K562 (cell line): Measurements from ENCODE around the gene SLC44A2. TPM values are rescaled to one million over a fixed set of nuclear protein-coding genes. Genes with fewer than 3 reads are reported as not detected.

ENCODE experiments used
- ATF6 ChIP-seq: sonication (generic); formaldehyde crosslinking; IDR thresholded peaks from 2 replicates; pipeline ENCODE4 v1.4.0; 2020; ENCODE audit warnings: mild to moderate bottlenecking, missing genetic modification reagents
- ERF ChIP-seq: fragments of 450-650 bp; formaldehyde crosslinking; IDR thresholded peaks from 2 replicates; pipeline ENCODE4 v1.4.0; 2020; ENCODE audit warnings: mild to moderate bottlenecking, mixed read lengths
- HMGN3 ChIP-seq: IDR thresholded peaks from 2 replicates; pipeline ENCODE4 v1.6.1; 2011; ENCODE audit warnings: borderline replicate concordance, low read depth, mild to moderate bottlenecking, mixed read lengths, low read length; ENCODE audit not compliant: insufficient read length; ENCODE audit errors: extremely low read depth
- KLF13 ChIP-seq: fragments of 450-650 bp; IDR thresholded peaks from 2 replicates; pipeline ENCODE4 v1.6.1; 2016; ENCODE audit warnings: missing genetic modification characterization, low read depth, mild to moderate bottlenecking, missing compliant biosample characterization, moderate library complexity, borderline replicate concordance
- MECOM ChIP-seq: fragments of 250-450 bp; sonication (Bioruptor Pico); IDR thresholded peaks from 2 replicates; pipeline ENCODE4 v1.8.0; 2022; ENCODE audit warnings: inconsistent platforms
- MXI1 ChIP-seq: IDR thresholded peaks from 2 replicates; pipeline ENCODE4 v1.6.1; 2011; ENCODE audit warnings: low read depth, mild to moderate bottlenecking, improper control_type of control experiment, low read length
- POLR2B ChIP-seq: fragments of 450-650 bp; IDR thresholded peaks from 2 replicates; pipeline ENCODE4 v1.6.1; 2018; ENCODE audit warnings: low read depth; ENCODE audit not compliant: partially characterized antibody
- TEAD4 ChIP-seq, 2 experiments: sonication (generic) in 1 of 2; formaldehyde crosslinking in 1 of 2; IDR thresholded peaks; 2 replicates each; pipeline versions ENCODE4 v1.6.1 to v1.8.0; 2012 to 2022; ENCODE audit warnings: borderline replicate concordance in 1 of 2, inconsistent platforms in 1 of 2, low read length in 1 of 2, mild to moderate bottlenecking in 1 of 2, missing genetic modification reagents in 1 of 2
- ZFP91 ChIP-seq: sonication (generic); formaldehyde crosslinking; IDR thresholded peaks from 2 replicates; pipeline ENCODE4 v1.8.0; 2022; ENCODE audit warnings: mild to moderate bottlenecking, missing genetic modification reagents
- ZNF609 ChIP-seq: sonication (generic); formaldehyde crosslinking; IDR thresholded peaks from 2 replicates; pipeline ENCODE4 v1.8.1; 2023; ENCODE audit warnings: missing genetic modification reagents, mild to moderate bottlenecking, borderline replicate concordance
- polyA plus RNA-seq, 8 experiments: library from polyadenylated mRNA; depleted of rRNA in 4 of 8; stranded (reverse) in 5 of 8; unstranded in 3 of 8; fragments of >200 nt; fragmentation: Nextera tagmentation in 2 of 8; fragmentation: Illumina TruSeq in 1 of 8; extraction: Ambion mirVana in 2 of 8; extraction: Trizol in 1 of 8; gene quantifications; 2 replicates each; pipeline versions ENCODE4 v1.2.1 to v1.2.3, GENCODE V29; 2011 to 2014; ENCODE audit warnings: inconsistent platforms in 1 of 8, missing spikeins in 1 of 8
- total RNA-seq, 7 experiments: library from RNA; depleted of rRNA in 6 of 7; stranded (reverse); fragments of >200 nt in 6 of 7; fragmentation: Illumina TruSeq in 2 of 7; extraction: Trizol in 2 of 7; gene quantifications; 2 replicates each; pipeline versions ENCODE4 v1.2.1 to v1.2.3, GENCODE V29; 2011 to 2021; ENCODE audit warnings: low replicate concordance in 1 of 7
- TF ChIP-seq, protein P1 (sequence below): sonication (generic); formaldehyde crosslinking; IDR thresholded peaks from 2 replicates; pipeline ENCODE4 v1.8.0; 2022; ENCODE audit warnings: mild to moderate bottlenecking, missing genetic modification reagents, borderline replicate concordance

The SLC44A2 gene
- total and polyA plus RNA-seq, 9 of the 15 experiments (the other 6 are each of a cell fraction or from before 2014, with no cell fraction given) = 1.1 to 34.2 (median 8.1) TPM

DNA sequence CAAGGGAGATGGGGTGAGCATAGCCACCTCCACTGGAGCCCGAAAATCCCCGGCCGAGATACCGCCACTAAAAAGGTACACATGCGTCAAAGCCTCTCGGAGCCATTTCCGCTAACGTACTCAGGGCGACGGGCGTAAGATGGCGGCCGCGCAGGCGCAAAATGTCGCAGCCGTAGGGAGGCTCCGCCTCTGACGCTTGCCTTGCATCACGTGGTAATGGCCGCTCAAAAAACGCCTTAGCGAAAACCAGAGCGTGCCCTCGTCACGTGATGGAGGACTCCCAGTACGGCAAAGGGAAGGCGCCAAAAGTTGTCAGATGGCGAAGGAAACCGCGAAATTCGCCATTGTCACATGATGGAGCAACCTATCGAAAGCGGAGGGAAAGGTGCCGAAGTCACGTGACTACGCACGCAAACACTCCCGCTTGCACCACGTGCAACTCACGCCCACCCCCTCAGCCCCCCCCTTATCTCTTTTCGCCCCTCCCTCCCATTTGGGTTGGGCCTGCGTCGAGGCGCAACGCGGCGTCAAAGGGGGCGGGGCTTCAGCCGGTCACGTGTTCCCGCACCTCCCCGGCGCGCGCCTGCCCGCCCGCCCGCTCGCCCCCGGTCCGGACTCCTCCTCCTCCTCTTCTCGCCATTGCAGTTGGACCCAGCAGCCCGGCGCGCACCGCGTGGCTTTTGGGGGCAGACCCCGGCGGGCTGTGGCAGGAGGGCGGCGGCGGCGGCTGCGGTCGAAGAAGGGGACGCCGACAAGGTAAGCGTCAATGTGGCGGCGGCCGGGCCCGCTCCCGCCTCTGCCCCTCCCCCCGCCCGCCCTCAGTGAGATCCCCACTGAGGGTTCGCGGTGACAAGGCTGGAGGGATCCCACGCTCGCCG lies 28.6 kb downstream of the SLC44A2 start, which contains the start of gene ILF3 (continued):
- TF ChIP-seq ZNF609 (CRISPR knock-in tag) = peak; percentile 81; the same call in 1 of the 2 replicates
- peak; percentile 91 for TF ChIP-seq POLR2B
- TF ChIP-seq TEAD4 (IDR thresholded peaks at IDR 0.05; ENCODE audit: low read length) = peak; percentile 91
- no peak for TF ChIP-seq TEAD4 (CRISPR knock-in tag; IDR thresholded peaks at IDR 0.05; ENCODE audit: borderline replicate concordance)
- TF ChIP-seq, protein P1, sequence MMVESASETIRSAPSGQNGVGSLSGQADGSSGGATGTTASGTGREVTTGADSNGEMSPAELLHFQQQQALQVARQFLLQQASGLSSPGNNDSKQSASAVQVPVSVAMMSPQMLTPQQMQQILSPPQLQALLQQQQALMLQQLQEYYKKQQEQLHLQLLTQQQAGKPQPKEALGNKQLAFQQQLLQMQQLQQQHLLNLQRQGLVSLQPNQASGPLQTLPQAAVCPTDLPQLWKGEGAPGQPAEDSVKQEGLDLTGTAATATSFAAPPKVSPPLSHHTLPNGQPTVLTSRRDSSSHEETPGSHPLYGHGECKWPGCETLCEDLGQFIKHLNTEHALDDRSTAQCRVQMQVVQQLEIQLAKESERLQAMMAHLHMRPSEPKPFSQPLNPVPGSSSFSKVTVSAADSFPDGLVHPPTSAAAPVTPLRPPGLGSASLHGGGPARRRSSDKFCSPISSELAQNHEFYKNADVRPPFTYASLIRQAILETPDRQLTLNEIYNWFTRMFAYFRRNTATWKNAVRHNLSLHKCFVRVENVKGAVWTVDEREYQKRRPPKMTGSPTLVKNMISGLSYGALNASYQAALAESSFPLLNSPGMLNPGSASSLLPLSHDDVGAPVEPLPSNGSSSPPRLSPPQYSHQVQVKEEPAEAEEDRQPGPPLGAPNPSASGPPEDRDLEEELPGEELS (CRISPR knock-in tag) = peak; percentile 84; the same call in 1 of the 2 replicates
- peak; percentile 89; the same call in 1 of the 2 replicates for TF ChIP-seq KLF13 (tag)
- TF ChIP-seq HMGN3 = peak; percentile 15
- peak; percentile 34; the same call in 1 of the 2 replicates for TF ChIP-seq MECOM (CRISPR knock-in tag)
- peak; percentile 65; the same call in 1 of the 2 replicates for TF ChIP-seq MXI1
- TF ChIP-seq ZFP91 (CRISPR knock-in tag) = 0 out of 2 replicates have a peak, but pooled peaks have one; percentile 71
- TF ChIP-seq ERF (CRISPR knock-in tag) = 0 out of 2 replicates have a peak, but pooled peaks have one; percentile 70
- peak; percentile 73 for TF ChIP-seq ATF6 (CRISPR knock-in tag)
